Adrenal gland (tissue), 12 donors: ENCODE data around the gene SLC1A7. TPM values are rescaled to one million over a fixed set of nuclear protein-coding genes. Genes with fewer than 3 reads are reported as not detected.

Experiments
- DNase-seq, 7 donors: peaks; one replicate each; pipeline ENCODE4 v3.0.0-alpha.2; 2019 to 2020
- H3K27ac ChIP-seq, 5 donors: fragments of 200-600 bp; sonication (generic) in 4 of 5; 1 replicate in 3 of 5; 2 replicates in 2 of 5; pipeline versions ENCODE4 v1.5.1 to v1.8.0; 2016 to 2020; ENCODE audit warnings: mild to moderate bottlenecking in 1 of 5
- H3K27me3 ChIP-seq: fragments of 200-600 bp; 2 replicates; pipeline ENCODE4 v1.8.0; 2021
- H3K36me3 ChIP-seq, 2 donors: fragments of 200-600 bp; replicated peaks in 1 of 2; 1 replicate in 1 of 2; 2 replicates in 1 of 2; pipeline versions ENCODE4 v1.5.1 to v1.8.0; 2018 to 2022
- H3K4me1 ChIP-seq, 2 donors: fragments of 200-600 bp; replicated peaks in 1 of 2; 1 replicate in 1 of 2; 2 replicates in 1 of 2; pipeline versions ENCODE4 v1.5.1 to v1.8.0; 2018 to 2021
- H3K4me3 ChIP-seq, 4 donors: fragments of 200-600 bp; sonication (generic) in 3 of 4; one replicate each; pipeline ENCODE4 v1.5.1; 2016 to 2018
- H3K9me3 ChIP-seq, 3 donors: fragments of 200-600 bp; sonication (generic) in 1 of 3; replicated peaks in 1 of 3; 1 replicate in 2 of 3; 2 replicates in 1 of 3; pipeline versions ENCODE4 v1.5.1 to v1.8.0; 2016 to 2021
- CTCF ChIP-seq, 6 experiments: fragments of 450-650 bp in 4 of 6; fragments of 200-600 bp in 2 of 6; sonication (generic) in 1 of 6; IDR thresholded peaks; 1 replicate in 5 of 6; 2 replicates in 1 of 6; pipeline versions ENCODE4 v1.5.1 to v1.8.0; 2016 to 2021; ENCODE audit warnings: antibody characterized with exemption in 6 of 6, mild to moderate bottlenecking in 2 of 6, moderate library complexity in 1 of 6
- POLR2A ChIP-seq, 2 donors: fragments of 450-650 bp; IDR thresholded peaks; one replicate each; pipeline ENCODE4 v1.6.1; 2017; ENCODE audit warnings: antibody characterized with exemption in 2 of 2, mild to moderate bottlenecking in 2 of 2, moderate library complexity in 1 of 2
- WGBS, 4 donors: extraction: QIAGEN DNeasy Blood & Tissue Kit in 2 of 4; methylation state at CpG; one replicate each; pipeline versions ENCODE4 v1.1.5 to v1.1.7; 2013 to 2017; 5-methylcytosine and 5-hydroxymethylcytosine counted together
- intact Hi-C, 2 donors: fragments of 100-400 bp; cut with DNase I; formaldehyde crosslinking; loops; one replicate each; pipeline versions ENCODE4 v1.14.1 to v1.15.0; 2022 to 2023
- polyA plus RNA-seq, 3 donors: library from polyadenylated mRNA; stranded (reverse); fragments of 200-250 nt in 2 of 3; fragments of 350-450 nt in 1 of 3; fragmentation: Illumina TruSeq in 1 of 3; extraction: RNeasy Lipid Tissue Mini Kit (QIAGEN cat#74804) in 1 of 3; gene quantifications; one replicate each; pipeline ENCODE4 v1.2.3, GENCODE V29; 2013 to 2014
- total RNA-seq, 9 donors: library from RNA; depleted of rRNA in 4 of 9; stranded (reverse); fragments of >200 nt in 4 of 9; fragments of 120-200 nt in 1 of 9; fragmentation: NEBNext Ultra II Directional in 1 of 9; extraction: Animal tissue kit (Norgen Biotek cat#: 25700) in 1 of 9; gene quantifications; one replicate each; pipeline versions ENCODE4 v1.1.0 to v1.2.4, GENCODE V29; 2013 to 2023
- donor health status: healthy with polysubstance abuse.
- donor health status: Bipolar disorder and iron deficiency.
- donor health status: DM: yes; HTN: yes; CAD: no.
- donor health status: DM: no; HTN: no; CAD: no.
- donor health status: DM: no; HTN: no; CAD: no.
- donor health status: DM: yes; HTN: yes; CAD: no.

SLC1A7 gene
- total and polyA plus RNA-seq, 12 donors = 0.05 to 1.6 (median 0.17) TPM; not detected in 7

GRCh38 chr1:53077599-53077965, 64.9 kb downstream of the SLC1A7 start:
- H3K27ac ChIP-seq = no peak overlapping the region
- H3K4me3 ChIP-seq = no peak overlapping the region
- intact Hi-C loops = no loop called here
- DNase-seq = no peak
- 86 to 93% (median 89%) methylated on average over 9 to 13 of the region's 13 CpGs for WGBS, 4 donors
- TF ChIP-seq POLR2A (IDR thresholded peaks at IDR 0.05) (no peak), CTCF (IDR thresholded peaks at IDR 0.05) (no peak)
- no peaks in the 10 kb centered on the region for H3K27me3 ChIP-seq
- H3K9me3 ChIP-seq = no peaks in the 10 kb centered on the region
- no peaks in the 10 kb centered on the region for H3K36me3 ChIP-seq
- H3K4me1 ChIP-seq = no peaks in the 10 kb centered on the region

DNA sequence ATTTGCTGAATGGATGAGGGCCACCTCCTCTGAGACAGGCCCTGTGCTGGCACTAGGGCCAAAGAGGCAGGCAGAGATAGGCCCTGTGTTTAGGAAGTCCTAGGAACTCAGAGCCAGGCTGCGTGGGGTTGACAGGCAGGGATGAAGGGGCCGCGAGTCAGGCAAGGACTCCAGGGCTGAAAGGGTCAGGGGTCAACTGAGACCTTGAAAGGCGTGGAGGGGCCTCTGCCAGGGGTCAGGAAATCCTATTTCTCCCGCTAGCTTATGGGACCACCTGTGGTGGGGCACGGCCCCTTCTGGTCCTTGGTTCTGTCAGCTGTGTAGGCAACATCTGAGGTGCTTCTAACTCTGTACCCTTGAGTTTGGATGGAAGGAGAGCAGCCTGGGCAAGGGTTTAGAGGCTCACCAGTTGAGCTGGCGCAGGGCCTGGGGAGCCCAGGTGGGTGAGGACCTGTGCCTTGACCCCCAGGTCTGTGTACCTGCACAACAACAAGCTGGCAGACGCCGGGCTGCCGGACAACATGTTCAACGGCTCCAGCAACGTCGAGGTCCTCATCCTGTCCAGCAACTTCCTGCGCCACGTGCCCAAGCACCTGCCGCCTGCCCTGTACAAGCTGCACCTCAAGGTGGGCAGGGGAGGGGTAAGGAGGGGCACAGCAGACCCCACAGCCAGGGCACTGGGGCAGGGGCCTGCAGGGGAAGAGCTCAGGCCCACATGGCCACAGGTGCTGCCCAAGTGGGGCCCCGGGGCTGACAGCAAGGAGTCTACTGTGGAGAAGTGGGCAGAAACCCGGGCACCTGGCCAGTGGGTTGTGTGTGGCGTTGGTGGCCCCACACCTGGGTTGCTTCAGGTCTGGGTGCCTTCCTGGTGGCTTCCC, 65.5 kb downstream of the SLC1A7 start:
- intact Hi-C loops = no loop called here
- Histone ChIP-seq H3K4me3 (no peak overlapping the region), H3K27ac (no peak overlapping the region), H3K27me3 (no peaks in the 10 kb centered on the region), H3K36me3 (no peaks in the 10 kb centered on the region), H3K9me3 (no peaks in the 10 kb centered on the region), H3K4me1 (no peaks in the 10 kb centered on the region)
- no peak for DNase-seq
- 89 to 92% (median 91%) methylated on average over 7 to 19 of the region's 19 CpGs for WGBS, 4 donors
- TF ChIP-seq POLR2A (IDR thresholded peaks at IDR 0.05) (no peak), CTCF (IDR thresholded peaks at IDR 0.05) (no peak)

DNA sequence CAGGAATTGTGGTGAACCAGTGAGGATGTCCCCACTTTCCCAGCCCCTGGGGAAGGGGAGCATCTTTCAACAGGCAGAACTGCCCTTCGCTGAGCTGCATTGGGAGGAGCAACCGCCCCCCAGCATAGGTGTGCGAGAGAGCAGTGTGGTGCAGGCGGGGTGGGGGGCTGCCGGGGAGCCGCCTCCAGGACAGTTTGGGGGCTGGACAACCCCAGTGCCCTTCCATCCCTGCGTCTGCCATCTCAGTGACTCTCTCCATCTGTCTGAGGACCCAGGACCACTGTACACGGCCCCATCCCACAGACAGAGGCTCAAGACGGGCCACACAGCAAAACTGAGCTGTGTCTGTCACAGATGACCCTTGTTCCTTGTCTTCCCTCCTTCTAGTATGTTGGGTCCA, 66.3 kb downstream of the SLC1A7 start:
- no peak for DNase-seq
- H3K36me3 ChIP-seq = no peaks in the 10 kb centered on the region
- intact Hi-C loops = no loop called here
- H3K9me3 ChIP-seq = no peaks in the 10 kb centered on the region
- TF ChIP-seq CTCF (IDR thresholded peaks at IDR 0.05) (no peak), POLR2A (IDR thresholded peaks at IDR 0.05) (no peak)
- no peak overlapping the region for H3K27ac ChIP-seq
- H3K27me3 ChIP-seq = no peaks in the 10 kb centered on the region
- 91 to 95% (median 94%) methylated on average over 3 to 9 of the region's 9 CpGs for WGBS, 4 donors
- H3K4me3 ChIP-seq = no peak overlapping the region
- H3K4me1 ChIP-seq = no peaks in the 10 kb centered on the region

DNA sequence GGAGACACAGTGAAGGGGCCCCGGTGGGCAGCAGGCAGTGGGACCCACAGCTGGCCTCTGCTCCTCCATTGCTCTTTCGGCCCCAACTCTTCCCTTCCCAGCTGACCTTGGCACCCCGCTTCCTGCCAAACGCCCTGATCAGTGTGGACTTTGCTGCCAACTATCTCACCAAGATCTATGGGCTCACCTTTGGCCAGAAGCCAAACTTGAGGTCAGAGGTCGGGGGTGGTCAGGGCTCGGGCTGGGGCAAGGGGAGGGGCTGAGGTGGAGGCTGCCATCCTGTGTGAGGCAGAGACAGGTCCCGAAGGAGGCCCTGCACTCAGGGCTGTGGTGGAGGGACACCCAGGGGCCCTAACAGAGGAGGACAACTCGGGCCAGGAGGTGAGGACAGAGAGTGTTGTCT, 66.7 kb downstream of the SLC1A7 start:
- TF ChIP-seq POLR2A (IDR thresholded peaks at IDR 0.05) = no peak
- TF ChIP-seq CTCF (IDR thresholded peaks at IDR 0.05) = no peak
- H3K9me3 ChIP-seq = no peaks in the 10 kb centered on the region
- WGBS, 4 donors = 54 to 70% (median 61%) methylated on average over 8 of the region's 8 CpGs
- H3K4me3 ChIP-seq = no peak overlapping the region
- intact Hi-C loops = no loop called here
- H3K27ac ChIP-seq = no peak overlapping the region
- H3K27me3 ChIP-seq = no peaks in the 10 kb centered on the region
- no peaks in the 10 kb centered on the region for H3K36me3 ChIP-seq
- H3K4me1 ChIP-seq = no peaks in the 10 kb centered on the region
- DNase-seq = no peak
